Duodenal mucosa (tissue), 2 donors: Measurements from ENCODE around the gene TMX1.

ENCODE experiments used
- H3K27ac ChIP-seq: one replicate; pipeline ENCODE4 v1.7.0; 2013; ENCODE audit warnings: low read depth, low read length
- H3K27me3 ChIP-seq, 2 donors: one replicate each; pipeline ENCODE4 v1.7.0; 2013; ENCODE audit warnings: low read length in 2 of 2, control low read depth in 1 of 2; ENCODE audit not compliant: insufficient read depth in 2 of 2, control insufficient read depth in 1 of 2
- H3K36me3 ChIP-seq, 2 donors: one replicate each; pipeline ENCODE4 v1.7.0; 2013; ENCODE audit warnings: low read length in 2 of 2, control low read depth in 1 of 2; ENCODE audit not compliant: insufficient read depth in 2 of 2, control insufficient read depth in 1 of 2
- H3K4me1 ChIP-seq, 2 donors: one replicate each; pipeline ENCODE4 v1.7.0; 2013; ENCODE audit warnings: low read length in 2 of 2, control low read depth in 1 of 2; ENCODE audit not compliant: insufficient read depth in 2 of 2, control insufficient read depth in 1 of 2
- H3K4me3 ChIP-seq, 2 donors: one replicate each; pipeline ENCODE4 v1.7.0; 2013; ENCODE audit warnings: low read length in 2 of 2, low read depth in 1 of 2
- H3K9ac ChIP-seq, 2 donors: one replicate each; pipeline ENCODE4 v1.7.0; 2013; ENCODE audit warnings: low read length in 2 of 2, low read depth in 1 of 2
- H3K9me3 ChIP-seq, 2 donors: one replicate each; pipeline ENCODE4 v1.7.0; 2013; ENCODE audit warnings: low read length in 2 of 2, control low read depth in 1 of 2; ENCODE audit not compliant: control insufficient read depth in 1 of 2

TMX1 gene, protein sequence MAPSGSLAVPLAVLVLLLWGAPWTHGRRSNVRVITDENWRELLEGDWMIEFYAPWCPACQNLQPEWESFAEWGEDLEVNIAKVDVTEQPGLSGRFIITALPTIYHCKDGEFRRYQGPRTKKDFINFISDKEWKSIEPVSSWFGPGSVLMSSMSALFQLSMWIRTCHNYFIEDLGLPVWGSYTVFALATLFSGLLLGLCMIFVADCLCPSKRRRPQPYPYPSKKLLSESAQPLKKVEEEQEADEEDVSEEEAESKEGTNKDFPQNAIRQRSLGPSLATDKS

DNA sequence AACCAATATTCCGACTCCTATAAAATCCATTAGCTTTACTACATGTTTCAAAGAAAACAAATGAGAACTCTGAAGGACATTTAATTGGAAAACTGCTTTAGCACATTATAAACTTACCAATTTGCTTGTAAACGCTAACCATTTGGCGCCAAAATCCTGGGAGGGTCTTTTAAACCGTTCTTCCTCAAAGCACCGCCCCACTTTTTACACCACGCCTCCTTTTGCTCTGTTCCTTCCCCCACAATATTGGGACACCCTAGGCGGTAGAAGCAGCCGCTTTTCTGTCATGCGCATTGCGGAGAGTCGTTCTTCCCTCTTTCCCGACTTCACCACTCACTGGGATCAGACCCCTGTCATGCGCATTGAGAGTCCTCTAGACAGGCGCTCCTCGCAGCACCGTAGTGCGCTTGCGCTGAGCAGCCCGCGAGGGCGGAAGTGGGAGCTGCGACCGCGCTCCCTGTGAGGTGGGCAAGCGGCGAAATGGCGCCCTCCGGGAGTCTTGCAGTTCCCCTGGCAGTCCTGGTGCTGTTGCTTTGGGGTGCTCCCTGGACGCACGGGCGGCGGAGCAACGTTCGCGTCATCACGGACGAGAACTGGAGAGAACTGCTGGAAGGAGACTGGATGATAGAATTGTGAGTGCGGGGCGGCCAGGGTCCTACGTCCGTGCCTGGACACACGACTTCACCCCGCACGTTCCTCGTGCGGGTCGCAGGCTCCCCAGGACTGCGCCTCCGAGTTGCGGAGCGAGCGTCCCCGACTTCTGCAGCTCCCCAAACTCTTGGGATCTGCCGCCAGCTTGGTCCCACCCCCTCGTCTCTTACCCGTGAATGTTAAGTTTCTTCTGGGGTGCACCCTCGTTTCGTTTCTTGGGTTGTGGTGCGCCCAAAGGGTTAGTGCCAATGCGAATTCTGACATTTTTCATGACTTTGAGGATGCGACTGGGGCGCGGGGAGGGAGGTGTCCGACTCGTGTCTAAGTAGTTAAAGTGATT is at the start of gene TMX1:
Gene TMX1, plus strand, starts transcription at position 435 of the 991 bp plus-strand sequence. Its CDS starts 46 bp downstream, at position 481.
- Histone ChIP-seq H3K27ac (peak within 1 kb of the TSS; percentile 64), H3K9ac (peak within 1 kb of the TSS; percentile 94 to 97), H3K4me3 (peak within 1 kb of the TSS; percentile 95 to 100), H3K27me3 (no peaks in the 10 kb centered on the region), H3K36me3 (peaks cover 0 to 4% of the 10 kb centered on the region in 2 donors), H3K9me3 (no peaks in the 10 kb centered on the region), H3K4me1 (peaks cover 6 to 8% of the 10 kb centered on the region in 2 donors)

DNA sequence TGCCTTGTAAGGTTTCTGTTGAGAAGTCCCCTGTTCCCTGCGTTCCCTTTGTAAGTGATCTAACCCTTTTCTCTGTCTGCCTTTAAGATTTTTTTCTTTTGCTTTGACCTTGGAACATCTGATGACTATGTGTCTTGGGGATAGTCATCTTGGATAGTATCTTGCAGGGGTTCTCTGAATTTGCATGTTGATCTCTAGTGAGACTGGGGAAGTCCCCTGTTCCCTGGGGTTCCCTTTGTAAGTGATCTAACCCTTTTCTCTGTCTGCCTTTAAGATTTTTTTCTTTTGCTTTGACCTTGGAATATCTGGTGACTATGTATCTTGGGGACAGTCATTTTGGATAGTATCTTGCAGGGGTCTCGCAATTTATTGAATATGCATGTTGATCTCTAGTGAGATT is 38.2 kb upstream of the TMX1 start:
- H3K27me3 ChIP-seq, result no peaks in the 10 kb centered on the region
- no peaks in the 10 kb centered on the region for H3K9me3 ChIP-seq
- H3K36me3 ChIP-seq, result no peaks in the 10 kb centered on the region
- no peak overlapping the region for H3K9ac ChIP-seq
- no peak overlapping the region for H3K27ac ChIP-seq
- no peak overlapping the region for H3K4me3 ChIP-seq
- no peaks in the 10 kb centered on the region for H3K4me1 ChIP-seq

DNA sequence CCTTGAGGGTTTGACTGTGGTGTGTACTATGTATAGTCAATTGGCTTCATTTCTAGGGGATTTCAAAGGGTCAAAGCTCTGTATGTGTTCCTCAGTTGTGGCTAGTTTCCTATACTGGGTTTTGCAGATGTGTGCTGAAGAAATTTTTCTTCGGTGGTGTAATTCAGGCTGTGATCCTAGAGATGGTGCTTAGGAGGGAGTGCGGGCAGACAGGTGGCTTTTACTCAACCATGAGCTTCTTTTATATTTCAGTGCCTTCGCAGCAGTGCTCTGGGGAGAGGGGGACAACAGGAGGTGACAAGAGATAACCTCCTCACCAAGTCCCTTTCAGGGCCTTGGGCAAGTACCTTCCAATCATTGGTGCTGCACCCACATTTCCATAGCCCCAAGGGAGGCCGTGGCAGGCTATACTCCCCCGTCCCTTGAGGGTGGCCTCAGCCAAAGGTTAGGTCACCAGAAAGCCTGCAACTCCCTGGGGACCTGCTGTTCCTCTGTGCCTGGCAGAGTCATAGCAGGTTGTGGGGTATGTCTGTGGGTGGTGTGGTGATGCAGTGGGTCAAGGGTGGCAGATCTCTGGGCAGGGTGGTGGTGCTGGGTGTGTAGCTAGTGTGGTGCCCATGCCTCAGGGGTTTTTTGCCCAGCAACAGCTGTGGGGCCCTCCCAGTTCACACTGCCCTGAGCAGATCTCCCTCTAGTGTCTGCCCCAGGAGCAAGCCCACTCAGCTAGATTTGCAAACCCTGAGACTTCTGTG is 37.0 kb upstream of the TMX1 start:
- no peaks in the 10 kb centered on the region for H3K27me3 ChIP-seq
- H3K36me3 ChIP-seq, result no peaks in the 10 kb centered on the region
- no peak overlapping the region for H3K9ac ChIP-seq
- no peak overlapping the region for H3K4me3 ChIP-seq
- no peaks in the 10 kb centered on the region for H3K9me3 ChIP-seq
- no peaks in the 10 kb centered on the region for H3K4me1 ChIP-seq
- no peak overlapping the region for H3K27ac ChIP-seq

DNA sequence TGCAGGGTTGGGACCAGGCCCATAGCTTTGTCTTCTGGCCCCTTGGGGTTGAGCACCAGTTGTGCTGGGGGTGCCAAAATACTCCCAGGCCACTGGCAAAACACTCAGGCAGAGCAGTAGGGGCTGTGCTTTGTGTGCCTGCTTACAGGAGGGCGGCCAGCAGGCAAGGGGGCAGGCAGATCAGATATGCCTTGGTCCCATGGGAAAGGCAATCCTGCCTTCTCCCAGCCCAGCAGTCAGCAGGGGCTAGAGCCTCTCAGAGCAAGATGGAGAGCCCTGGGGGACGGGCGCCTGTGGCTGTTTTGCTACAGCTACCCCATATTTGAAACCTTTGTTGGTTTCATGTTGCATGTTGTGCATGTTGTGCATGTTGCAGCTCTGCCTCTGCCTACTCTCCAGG is 36.2 kb upstream of the TMX1 start:
- Histone ChIP-seq H3K9me3 (no peaks in the 10 kb centered on the region), H3K4me3 (no peak overlapping the region), H3K27ac (no peak overlapping the region), H3K9ac (no peak overlapping the region), H3K4me1 (no peaks in the 10 kb centered on the region), H3K27me3 (no peaks in the 10 kb centered on the region), H3K36me3 (no peaks in the 10 kb centered on the region)

DNA sequence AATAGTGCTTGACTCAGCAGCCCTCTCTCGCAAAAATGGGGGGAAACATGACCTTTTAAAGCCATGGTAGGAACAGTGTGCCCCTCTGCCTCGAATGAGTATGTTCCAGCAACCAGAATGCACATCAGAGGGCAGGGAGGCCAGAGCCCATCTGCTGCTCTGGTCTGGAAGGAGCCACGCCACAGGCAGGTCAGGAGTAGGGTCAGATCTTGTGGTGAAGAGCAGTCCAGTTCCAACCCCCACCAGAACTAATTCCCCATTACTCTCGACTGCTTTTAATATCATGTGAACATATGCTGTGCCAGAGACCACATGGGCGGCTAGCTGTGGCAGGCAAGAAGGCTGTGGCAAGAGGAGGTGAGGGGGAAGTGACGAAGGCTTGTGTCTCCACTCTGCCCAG is 34.6 kb upstream of the TMX1 start:
- no peak overlapping the region for H3K27ac ChIP-seq
- H3K4me3 ChIP-seq, result no peak overlapping the region

DNA sequence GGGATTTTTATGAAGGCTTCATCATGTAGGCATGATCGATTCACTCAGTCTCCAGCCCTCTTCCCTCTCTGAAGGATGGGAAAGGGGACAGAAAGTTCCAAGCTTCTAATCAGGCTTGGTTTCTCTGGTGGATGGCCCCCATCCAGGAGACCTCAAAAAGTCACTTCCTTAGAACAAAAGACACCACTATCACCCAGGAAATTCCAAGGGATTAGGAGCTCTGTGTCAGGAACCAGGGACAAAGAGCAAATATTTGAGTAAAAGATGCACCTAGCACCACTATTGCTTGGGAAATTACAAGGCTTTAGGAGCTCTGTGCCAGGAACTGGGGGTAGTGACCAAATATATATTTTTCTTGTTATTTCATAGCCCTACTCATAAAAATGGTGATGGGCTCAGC is 33.6 kb upstream of the TMX1 start:
- no peaks in the 10 kb centered on the region for H3K4me1 ChIP-seq
- H3K36me3 ChIP-seq, result no peaks in the 10 kb centered on the region
- no peaks in the 10 kb centered on the region for H3K27me3 ChIP-seq
- no peak overlapping the region for H3K4me3 ChIP-seq
- H3K27ac ChIP-seq, result no peak overlapping the region
- H3K9ac ChIP-seq, result no peak overlapping the region
- no peaks in the 10 kb centered on the region for H3K9me3 ChIP-seq

More for the DNA sequence above, 34.6 kb upstream of the TMX1 start:
- Histone ChIP-seq H3K27me3 (no peaks in the 10 kb centered on the region), H3K36me3 (no peaks in the 10 kb centered on the region), H3K9me3 (no peaks in the 10 kb centered on the region), H3K4me1 (no peaks in the 10 kb centered on the region), H3K9ac (no peak overlapping the region)

DNA sequence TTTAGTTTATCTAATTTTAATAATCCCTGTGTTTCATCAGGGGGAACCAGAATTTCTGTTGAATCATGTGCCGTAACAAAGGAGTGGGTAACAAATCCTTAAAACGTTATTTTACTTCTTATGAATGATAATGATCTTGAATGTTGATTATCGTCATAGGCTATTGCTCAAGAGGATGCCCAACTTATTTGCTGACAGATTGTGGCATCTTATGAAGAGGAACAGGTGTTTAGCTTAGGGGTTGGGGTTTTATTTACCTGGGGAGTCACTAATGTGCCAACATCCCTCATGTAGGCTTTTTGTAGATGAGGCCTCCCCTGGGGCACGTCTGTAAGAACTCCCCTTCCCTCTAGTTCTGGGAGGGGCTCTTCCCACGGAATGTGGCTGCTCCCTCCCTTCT is 32.4 kb upstream of the TMX1 start:
- Histone ChIP-seq H3K9me3 (no peaks in the 10 kb centered on the region), H3K27ac (no peak overlapping the region), H3K36me3 (no peaks in the 10 kb centered on the region), H3K27me3 (no peaks in the 10 kb centered on the region), H3K4me1 (no peaks in the 10 kb centered on the region), H3K4me3 (no peak overlapping the region), H3K9ac (no peak overlapping the region)

DNA sequence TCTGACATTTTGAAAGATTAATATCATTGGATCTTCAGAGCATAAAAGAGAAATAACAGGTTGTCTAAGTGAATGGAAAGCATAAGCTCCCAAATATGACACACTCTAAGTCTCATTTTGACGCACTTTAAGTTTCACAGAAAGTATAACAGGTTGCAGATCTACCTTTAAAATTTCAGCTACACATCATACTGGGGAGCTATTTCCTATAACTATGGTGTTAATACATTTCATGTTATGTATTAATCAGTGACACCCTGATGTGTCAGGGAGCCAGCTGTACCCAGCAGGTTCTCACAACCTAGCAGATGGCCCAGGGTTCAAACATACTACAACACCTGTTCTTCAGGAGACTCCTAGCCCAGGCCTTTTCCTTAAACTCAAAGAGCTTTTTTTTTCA is 31.1 kb upstream of the TMX1 start:
- H3K9me3 ChIP-seq, result no peaks in the 10 kb centered on the region
- no peaks in the 10 kb centered on the region for H3K4me1 ChIP-seq
- H3K9ac ChIP-seq, result no peak overlapping the region
- H3K27ac ChIP-seq, result no peak overlapping the region
- H3K36me3 ChIP-seq, result no peaks in the 10 kb centered on the region
- H3K4me3 ChIP-seq, result no peak overlapping the region
- H3K27me3 ChIP-seq, result no peaks in the 10 kb centered on the region

DNA sequence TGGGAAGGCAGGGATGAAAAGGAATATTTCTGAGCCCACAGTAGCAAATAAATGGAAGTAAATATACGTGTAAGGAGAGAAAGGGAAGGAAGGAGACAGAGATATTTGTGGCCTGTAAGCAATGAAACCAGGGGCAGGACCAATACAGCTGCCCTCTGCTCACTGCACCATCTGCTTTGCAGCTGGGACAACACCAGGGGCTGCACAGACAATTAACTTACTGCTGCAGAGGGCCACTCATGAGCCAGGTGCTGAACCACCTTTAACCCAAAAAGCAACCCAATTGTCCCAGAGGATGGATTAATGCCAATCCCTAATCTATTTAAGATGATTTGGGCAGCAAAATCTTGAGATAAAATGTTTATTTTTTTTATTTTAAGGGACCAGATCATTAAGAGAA is 30.6 kb upstream of the TMX1 start:
- Histone ChIP-seq H3K9ac (no peak overlapping the region), H3K36me3 (no peaks in the 10 kb centered on the region), H3K27me3 (no peaks in the 10 kb centered on the region), H3K4me3 (no peak overlapping the region), H3K4me1 (no peaks in the 10 kb centered on the region), H3K27ac (no peak overlapping the region), H3K9me3 (no peaks in the 10 kb centered on the region)

DNA sequence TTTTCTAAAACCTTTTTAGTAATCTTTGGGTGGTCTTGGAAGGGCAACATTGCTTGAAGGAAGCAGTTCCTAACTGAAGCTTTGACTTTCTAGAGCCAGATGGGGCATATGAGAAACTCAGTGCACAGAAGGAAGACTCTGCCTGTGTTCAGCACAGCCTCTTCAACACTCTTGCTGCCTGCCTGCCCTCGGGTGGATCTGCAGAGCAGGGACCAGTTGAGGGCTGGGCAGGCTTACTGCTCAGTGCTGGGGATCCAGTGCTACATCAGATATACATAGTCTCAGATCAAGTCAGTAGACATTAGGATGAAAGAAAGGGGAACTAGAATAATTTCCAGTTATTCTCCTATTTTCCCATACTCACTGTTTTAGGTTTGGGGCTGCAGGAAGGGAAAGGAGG is 29.5 kb upstream of the TMX1 start:
- Histone ChIP-seq H3K9ac (no peak overlapping the region), H3K4me1 (no peaks in the 10 kb centered on the region), H3K27ac (no peak overlapping the region), H3K36me3 (no peaks in the 10 kb centered on the region), H3K9me3 (no peaks in the 10 kb centered on the region), H3K27me3 (no peaks in the 10 kb centered on the region), H3K4me3 (no peak overlapping the region)
